GM21825 (cell line): ENCODE results near the gene SORCS2.

Experiments used
- ATAC-seq: cut with Tn5 transposase; IDR thresholded peaks from one replicate; pipeline ENCODE4 v1.9.1; 2021; ENCODE audit warnings: mild to moderate bottlenecking, moderate library complexity; ENCODE audit not compliant: unreplicated experiment

The SORCS2 gene

GRCh38 chr4:7775396-7775795, 583.1 kb downstream of the SORCS2 start:
- ATAC-seq = no peak

GRCh38 chr4:7777017-7777710, 584.8 kb downstream of the SORCS2 start:
- no peak for ATAC-seq

- no peak for ATAC-seq
Measured at GRCh38 chr4:7777871-7778509, 585.7 kb downstream of the SORCS2 start.

GRCh38 chr4:7778510-7779431, 586.4 kb downstream of the SORCS2 start:
- ATAC-seq = no peak

- ATAC-seq = no peak
Measured at GRCh38 chr4:7779432-7779768, 587.1 kb downstream of the SORCS2 start.

GRCh38 chr4:7780751-7781348, 588.5 kb downstream of the SORCS2 start:
- ATAC-seq = no peak

- no peak for ATAC-seq
Measured at GRCh38 chr4:7781366-7781765, 589.0 kb downstream of the SORCS2 start.

GRCh38 chr4:7781993-7782392, 589.7 kb downstream of the SORCS2 start:
- ATAC-seq = no peak

GRCh38 chr4:7782783-7783182, 590.4 kb downstream of the SORCS2 start:
- ATAC-seq = no peak

- no peak for ATAC-seq
Measured at GRCh38 chr4:7783541-7783940, 591.2 kb downstream of the SORCS2 start.

- no peak for ATAC-seq
Measured at GRCh38 chr4:7784131-7784870, 592.0 kb downstream of the SORCS2 start.

- no peak for ATAC-seq
Measured at GRCh38 chr4:7785017-7785416, 592.7 kb downstream of the SORCS2 start.

- ATAC-seq = no peak
Measured at GRCh38 chr4:7786040-7786439, 593.7 kb downstream of the SORCS2 start.

- ATAC-seq = no peak
Measured at GRCh38 chr4:7786517-7786916, 594.2 kb downstream of the SORCS2 start.

GRCh38 chr4:7787067-7787466, 594.7 kb downstream of the SORCS2 start:
- no peak for ATAC-seq

GRCh38 chr4:7787681-7788141, 595.4 kb downstream of the SORCS2 start:
- ATAC-seq = no peak

GRCh38 chr4:7788193-7788592, 595.9 kb downstream of the SORCS2 start:
- ATAC-seq = no peak

- no peak for ATAC-seq
Measured at GRCh38 chr4:7788694-7789425, 596.5 kb downstream of the SORCS2 start.

- ATAC-seq = no peak
Measured at GRCh38 chr4:7790023-7790422, 597.7 kb downstream of the SORCS2 start.

- no peak for ATAC-seq
Measured at GRCh38 chr4:7790999-7791398, 598.7 kb downstream of the SORCS2 start.
